ENCODE measurements around the gene KCTD16. TPM values are rescaled to one million over a fixed set of nuclear protein-coding genes. Genes with fewer than 3 reads are reported as not detected.

KCTD16 gene
- total and polyA plus RNA-seq, 12 donors = 0.02 to 0.42 (median 0.10) TPM; not detected in 2

- H3K4me1 ChIP-seq = peaks cover 0 to 10% (median 0%) of the 10 kb centered on the region in 9 donors
- H3K27ac ChIP-seq = no peak overlapping the region
- no peaks in the 10 kb centered on the region for H3K36me3 ChIP-seq
- intact Hi-C loops (cut with DNase I) = no loop called here
- ATAC-seq = no peak
- TF ChIP-seq CTCF (IDR thresholded peaks at IDR 0.05) = no peak
- no peaks in the 10 kb centered on the region for H3K27me3 ChIP-seq
- DNase-seq = no peak
- H3K9me3 ChIP-seq = peaks cover 0 to 3% (median 0%) of the 10 kb centered on the region in 11 donors
- no peak overlapping the region for H3K4me3 ChIP-seq
- WGBS, 2 donors = 13 to 23% methylated on average over 2 of the region's 2 CpGs
Observed at GRCh38 chr5:144422018-144422727, 251.5 kb downstream of the KCTD16 start.

DNA sequence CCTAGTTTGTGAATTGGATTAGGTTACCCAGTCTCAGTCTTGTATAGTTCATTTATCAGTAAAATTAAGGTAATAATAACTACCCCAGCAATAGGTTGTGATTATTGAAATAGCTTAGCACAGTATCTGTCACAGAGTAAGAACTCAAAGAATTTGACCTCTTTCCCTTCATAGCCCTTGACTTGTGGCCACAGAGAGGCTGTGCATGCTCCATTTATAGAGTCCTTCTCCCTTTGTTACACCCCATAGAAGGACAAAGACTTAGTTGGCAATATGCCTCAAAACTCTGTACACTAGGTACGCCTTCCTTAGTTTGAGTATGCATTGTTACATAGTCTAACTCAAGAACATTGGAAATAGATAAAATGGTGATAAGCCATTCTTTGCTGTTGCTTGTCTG lies 257.2 kb downstream of the KCTD16 start:
- WGBS, 2 donors = 75 to 83% methylated on average over 1 of the region's 1 CpG
- ATAC-seq (no peak), DNase-seq (no peak)
- Histone ChIP-seq H3K36me3 (no peaks in the 10 kb centered on the region), H3K4me1 (no peaks in the 10 kb centered on the region), H3K9me3 (peaks cover 0 to 2% (median 0%) of the 10 kb centered on the region in 11 donors), H3K27ac (no peak overlapping the region), H3K27me3 (no peaks in the 10 kb centered on the region), H3K4me3 (no peak overlapping the region)
- no peak for TF ChIP-seq CTCF (IDR thresholded peaks at IDR 0.05)
- intact Hi-C loops (cut with DNase I) = no loop called here

DNA sequence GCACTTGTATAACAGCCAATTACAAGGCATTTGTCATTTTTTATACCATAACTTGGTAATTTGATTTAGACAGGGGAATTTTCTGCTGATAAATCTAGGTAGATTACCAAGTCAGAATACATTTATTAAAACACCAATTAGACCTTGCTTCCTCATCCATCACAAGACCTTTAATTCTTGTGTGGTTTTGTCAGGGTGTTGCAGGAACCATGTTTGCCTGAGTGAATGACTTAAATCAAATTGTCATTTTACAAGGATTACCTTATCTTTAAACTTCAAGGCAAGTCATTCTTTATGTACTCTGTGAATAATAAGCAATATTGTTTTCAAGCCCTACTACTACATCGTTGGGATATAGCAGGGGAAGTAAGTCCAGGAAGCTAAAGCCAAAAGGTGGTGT lies 257.7 kb downstream of the KCTD16 start:
- intact Hi-C loops (cut with DNase I) = no loop called here
- WGBS, 2 donors = 41 to 43% methylated on average over 1 of the region's 1 CpG
- Histone ChIP-seq H3K9me3 (peaks cover 0 to 2% (median 0%) of the 10 kb centered on the region in 11 donors), H3K4me1 (no peaks in the 10 kb centered on the region), H3K27ac (no peak overlapping the region), H3K36me3 (no peaks in the 10 kb centered on the region), H3K27me3 (no peaks in the 10 kb centered on the region), H3K4me3 (no peak overlapping the region)
- no peak for ATAC-seq
- no peak for TF ChIP-seq CTCF (IDR thresholded peaks at IDR 0.05)
- DNase-seq = no peak

- no peak for DNase-seq
- TF ChIP-seq CTCF (IDR thresholded peaks at IDR 0.05) = no peak
- intact Hi-C loops (cut with DNase I) = no loop called here
- Histone ChIP-seq H3K9me3 (peaks cover 0 to 2% (median 0%) of the 10 kb centered on the region in 11 donors), H3K4me1 (no peaks in the 10 kb centered on the region), H3K4me3 (no peak overlapping the region), H3K27ac (no peak overlapping the region), H3K36me3 (no peaks in the 10 kb centered on the region), H3K27me3 (no peaks in the 10 kb centered on the region)
- WGBS, 2 donors = 89 to 97% methylated on average over 1 of the region's 1 CpG
- no peak for ATAC-seq
Observed at GRCh38 chr5:144429405-144429804, 258.7 kb downstream of the KCTD16 start.

All from heart right ventricle (tissue), 16 donors.